HG03108 (cell line): Measurements from ENCODE around the gene TFDP1.
"Not testable (repeated sequence)": the region's sequence is repeated elsewhere in the genome, so short reads cannot be mapped to it uniquely, and the experiment has no call there.

Experiments used
- ATAC-seq: cut with Tn5 transposase; IDR thresholded peaks from one replicate; pipeline ENCODE4 v1.9.1; 2021; ENCODE audit warnings: moderate library complexity; ENCODE audit not compliant: unreplicated experiment

TFDP1 gene

DNA sequence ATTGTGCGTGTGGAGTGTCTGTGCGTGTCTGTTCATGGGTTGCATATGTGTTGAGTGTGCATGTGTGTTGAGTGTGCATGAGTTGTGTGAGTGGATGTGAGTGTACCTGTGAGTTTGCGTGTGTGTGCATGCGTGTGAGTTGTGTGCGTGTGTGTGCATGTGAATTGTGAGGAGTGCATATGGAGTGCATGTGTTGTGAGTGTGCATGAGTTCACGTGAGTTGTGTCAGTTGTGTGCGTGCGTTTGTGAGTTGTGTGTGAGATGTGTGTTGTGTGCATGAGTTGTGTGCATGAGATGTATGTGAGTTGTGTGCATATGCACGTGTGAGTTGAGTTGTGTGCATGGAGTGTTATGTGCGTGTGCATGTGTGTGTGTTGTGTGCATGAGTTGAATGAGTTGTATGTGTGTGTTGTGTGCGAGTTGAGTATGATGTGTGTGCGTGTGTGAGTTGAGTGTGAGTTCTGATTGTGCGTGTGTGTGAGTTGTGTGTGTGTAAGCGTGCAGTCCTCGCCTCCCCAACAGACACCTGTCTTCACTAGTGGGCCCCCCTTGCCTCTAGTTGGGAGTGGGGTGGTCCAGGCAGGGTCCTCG is 29.3 kb downstream of the TFDP1 start:
- ATAC-seq = no peak

DNA sequence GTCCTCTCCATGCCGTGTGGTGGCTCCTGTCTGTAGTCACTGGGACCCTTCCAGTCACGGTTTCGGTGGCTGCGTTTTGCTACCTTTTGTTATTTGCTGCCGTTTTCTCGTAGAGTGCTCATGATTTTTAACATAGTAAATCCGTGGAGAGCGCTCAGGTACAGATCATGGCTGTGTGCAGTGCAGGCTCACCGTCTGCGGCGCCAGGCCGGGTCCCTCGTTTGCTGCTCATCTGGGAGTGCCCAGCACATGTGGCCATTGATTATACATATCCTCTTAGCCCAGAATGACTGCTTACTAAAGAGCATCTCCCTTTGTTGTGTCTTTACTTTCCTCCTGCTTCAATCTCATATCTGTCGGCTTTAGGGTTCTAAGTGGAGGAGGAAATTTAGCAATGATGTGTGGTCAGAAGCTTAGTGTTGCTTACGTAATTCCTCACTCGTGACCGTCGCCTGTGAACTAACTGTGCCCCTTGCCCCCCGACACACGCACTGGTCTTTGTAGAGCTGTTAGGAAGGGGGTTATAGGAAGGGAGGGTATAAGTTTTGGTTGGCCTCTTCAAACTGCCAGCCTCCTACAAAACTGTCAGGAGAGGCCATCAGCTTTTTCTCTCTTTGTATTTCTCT is 31.8 kb downstream of the TFDP1 start:
- ATAC-seq = no peak

DNA sequence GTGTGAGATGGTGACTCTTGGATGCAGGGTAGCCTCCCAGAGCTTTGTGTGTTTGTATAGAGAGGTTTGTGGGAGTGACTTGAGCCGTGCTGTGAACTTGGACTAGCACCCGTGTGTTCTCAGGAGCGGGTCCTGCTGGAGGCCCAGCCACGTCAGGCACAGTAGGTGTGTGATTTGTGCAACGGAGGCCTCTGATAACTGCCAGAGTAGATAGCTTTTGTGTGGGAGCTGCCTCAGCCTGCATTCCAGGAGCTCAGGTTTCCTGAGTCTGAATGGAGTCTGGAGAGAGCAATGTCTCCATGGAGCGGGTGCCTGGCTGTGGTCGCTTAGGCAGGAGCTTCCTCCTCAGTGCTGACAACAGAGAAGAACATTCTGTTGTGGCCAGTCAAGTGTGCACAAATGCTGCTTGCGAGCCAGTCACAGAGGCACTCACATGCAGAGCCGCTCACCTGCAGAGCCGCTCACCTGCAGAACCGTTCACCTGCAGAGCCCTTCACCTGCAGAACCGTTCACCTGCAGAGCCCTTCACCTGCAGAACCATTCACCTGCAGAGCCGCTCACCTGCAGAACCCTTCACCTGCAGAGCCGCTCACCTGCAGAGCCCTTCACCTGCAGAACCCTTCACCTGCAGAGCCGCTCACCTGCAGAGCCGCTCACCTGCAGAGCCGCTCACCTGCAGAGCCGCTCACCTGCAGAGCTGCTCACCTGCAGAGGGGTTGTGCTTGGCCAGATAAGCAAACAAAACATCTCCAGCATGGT is 32.6 kb downstream of the TFDP1 start:
- ATAC-seq = no peak

DNA sequence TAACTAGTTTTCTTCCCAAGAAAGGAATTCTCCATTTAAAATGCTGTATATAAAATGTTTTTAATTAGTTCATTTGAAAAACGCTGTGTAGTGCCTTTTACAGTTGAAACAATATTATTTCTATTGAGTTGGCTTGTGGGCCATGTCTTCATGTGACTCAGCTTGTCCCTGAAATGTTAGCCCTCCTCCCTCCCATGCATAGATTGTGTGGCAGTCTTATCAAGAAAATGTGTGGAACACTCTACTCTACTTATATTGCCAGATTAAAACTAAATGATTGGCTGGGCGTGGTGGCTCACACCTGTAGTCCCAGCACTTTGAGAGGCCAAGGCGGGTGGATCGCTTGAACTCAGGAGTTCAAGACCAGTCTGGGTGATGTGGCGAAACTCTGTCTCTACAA is 33.4 kb downstream of the TFDP1 start:
- no peak for ATAC-seq

DNA sequence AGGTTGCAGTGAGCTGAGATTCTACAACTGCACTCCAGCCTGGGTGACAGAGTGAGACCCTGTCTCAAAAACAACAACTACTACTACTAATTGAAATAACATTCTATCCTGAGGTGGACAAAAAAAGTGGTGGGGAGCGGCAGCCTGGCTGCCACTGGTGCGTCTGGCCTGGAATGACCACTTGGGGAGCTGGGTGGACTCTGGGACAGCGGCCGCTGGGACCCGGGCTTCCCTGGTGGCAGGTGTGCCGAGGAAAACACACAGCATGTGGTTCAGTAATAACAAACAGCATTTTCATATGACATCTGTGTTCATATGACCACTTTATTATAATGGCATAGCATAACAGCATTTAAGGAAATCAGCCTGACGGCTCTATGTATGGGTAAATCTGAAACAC is 33.9 kb downstream of the TFDP1 start:
- ATAC-seq = no peak

DNA sequence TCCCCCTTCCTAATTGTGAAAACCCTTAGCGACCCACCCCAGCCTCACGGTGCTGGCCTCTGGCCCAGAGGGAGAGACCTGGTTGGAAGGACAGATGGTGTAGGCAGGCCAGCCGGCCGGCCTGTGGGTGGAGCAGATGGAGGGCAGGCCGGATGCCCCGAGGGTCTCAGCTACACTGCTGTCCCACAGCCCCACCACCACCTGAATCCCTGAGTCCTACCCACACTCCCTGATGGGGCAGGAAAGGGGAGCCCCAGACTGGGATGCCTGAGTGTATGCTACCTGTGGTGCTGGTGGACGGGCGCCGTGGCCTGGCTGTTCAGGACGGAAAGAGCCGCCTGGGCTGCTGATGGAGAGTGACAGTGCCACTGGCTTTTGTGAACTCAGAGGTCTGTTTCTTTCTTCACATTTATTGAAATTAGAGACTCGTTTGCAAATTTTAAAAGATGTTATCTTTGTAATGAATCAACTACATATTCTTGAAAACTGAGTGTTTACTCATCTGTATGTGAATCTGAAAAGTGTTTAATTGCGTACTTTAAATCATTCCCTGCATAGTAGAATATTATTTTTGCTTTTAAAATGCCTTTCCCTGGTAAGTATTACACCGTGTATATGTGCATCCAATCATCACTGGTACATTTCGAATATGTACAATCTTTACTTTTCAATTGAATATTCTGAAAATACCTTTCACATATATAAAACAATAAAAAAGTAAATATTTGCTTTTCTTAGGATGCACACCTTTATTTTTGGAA is 35.7 kb downstream of the TFDP1 start:
- no peak for ATAC-seq

DNA sequence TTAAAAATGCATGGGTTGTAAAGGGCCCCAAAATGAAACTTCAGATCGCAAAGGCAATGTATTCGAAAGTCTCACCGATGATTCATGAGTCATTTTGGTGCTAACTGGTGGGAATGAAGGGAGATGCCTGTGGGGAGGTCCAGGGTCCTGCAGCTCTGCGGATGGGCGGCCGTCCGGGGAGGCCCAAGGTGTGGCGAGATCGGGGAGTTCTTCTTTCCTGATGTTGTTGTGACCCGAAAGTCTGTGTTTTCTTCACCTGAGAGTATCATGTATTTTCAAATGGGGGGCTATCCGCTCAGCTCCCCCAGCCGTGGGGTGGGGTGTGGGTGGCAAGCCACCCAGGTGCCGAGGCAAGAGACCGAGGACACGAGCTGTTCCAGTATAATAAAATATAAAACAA is 36.5 kb downstream of the TFDP1 start:
- ATAC-seq = no peak

DNA sequence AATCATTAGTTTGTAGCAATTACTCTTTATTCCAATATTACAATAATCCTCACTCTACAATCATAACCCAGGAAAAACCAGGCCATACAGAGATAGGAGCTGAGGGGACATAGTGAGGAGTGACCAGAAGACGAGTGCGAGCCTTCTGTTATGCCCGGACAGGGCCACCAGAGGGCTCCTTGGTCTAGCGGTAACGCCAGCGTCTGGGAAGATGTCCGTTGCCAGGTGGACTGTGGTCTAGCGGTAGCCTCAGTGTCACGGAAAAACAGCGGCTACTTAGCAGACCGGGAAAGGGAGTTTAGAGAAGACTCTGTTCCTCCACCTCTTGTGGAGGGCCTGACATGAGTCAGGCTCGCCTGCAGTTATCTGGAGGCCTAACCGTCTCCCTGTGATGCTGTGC is 36.9 kb downstream of the TFDP1 start:
- not testable (repeated sequence) for ATAC-seq

DNA sequence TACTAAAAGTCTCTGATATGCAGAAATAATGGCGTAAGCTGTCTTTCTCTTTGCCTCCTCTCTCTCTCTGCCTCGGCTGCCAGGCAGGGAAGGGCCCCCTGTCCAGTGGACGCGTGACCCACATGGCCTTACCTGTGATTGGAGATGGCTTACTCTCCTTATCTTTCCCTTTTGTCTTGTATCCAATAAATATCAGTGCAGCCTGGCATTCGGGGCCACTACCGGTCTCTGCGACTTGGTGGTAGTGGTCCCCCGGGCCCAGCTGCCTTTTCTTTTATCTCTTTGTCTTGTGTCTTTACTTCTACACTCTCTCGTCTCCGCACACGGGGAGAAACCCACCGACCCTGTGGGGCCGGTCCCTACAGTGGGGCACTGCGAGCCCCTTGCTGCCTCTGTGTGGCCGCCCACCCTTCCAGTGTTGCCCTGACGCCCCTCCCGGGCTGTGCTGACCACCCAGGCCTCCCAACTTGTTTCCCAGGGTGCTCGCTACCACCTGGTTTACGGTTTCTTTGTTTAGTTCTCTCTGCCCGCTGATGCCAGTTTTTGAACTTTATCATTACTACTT is 37.5 kb downstream of the TFDP1 start:
- ATAC-seq = not testable (repeated sequence)

DNA sequence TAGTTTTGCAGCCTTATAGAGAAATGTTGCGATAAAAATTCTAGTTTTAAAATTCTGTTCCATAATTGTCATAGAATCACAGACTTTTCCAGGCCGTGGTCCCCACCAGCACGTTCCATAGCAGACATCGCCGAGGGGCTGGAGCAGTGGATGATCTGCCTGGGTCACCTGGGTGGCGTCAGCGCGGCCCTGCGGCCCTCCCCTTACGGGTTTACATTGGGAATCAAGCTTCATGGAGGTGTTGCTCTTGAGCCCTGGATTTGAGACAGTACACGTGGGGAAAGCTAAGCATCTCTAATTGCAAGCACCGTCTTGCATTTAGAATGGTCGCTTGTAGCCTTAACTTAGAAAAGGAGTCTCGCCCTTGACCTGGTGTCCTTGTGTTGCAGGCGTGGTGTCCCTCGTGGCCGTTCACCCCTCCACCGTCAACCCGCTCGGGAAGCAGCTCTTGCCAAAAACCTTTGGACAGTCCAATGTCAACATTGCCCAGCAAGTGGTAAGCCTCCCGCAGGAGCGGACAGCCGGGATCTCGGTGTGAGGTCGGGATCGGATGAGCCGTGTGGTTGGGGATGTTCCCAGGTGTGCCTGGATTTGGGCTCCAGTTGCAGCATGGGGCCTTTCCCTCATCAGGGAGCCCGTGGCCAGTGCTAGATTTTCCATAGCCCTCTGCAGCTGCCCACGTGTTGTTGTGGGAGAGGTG is 38.4 kb downstream of the TFDP1 start:
- ATAC-seq = no peak

DNA sequence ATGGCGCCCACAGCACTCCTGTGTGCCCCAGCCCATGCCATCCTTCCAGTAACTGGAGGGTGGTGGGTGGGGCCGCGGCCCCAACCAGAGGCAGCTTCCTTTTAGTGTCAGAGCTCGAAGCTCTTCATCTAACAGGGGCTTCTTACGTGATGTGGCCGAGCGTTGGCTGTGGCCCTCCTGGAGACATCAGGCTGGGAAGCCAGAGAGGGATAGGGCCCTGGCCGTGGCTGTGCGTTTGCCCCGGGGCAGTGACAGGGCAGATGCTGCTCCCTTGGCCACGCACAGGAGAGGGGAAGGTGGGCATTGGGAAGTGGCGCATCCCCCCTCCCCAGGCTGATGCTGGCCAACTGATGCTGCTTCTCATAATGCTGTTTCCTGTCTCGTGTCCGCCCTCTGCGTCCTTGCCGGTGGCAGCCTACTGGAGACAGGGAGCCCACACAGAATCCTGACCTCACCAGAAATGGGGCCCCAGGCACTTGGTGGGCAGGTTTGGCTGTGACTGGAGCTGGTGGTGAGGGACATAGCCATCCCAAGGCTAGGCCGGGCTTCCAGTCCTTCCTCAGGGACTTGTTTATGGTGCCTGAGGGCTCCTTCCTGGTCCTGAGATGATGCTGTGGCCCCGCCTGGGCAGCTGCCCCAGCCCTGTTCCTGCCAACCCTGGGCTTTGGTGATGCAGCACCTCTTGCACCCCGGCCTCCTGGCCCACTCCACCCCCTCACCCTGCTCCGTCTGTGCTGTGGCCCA is 39.1 kb downstream of the TFDP1 start:
- ATAC-seq = no peak

DNA sequence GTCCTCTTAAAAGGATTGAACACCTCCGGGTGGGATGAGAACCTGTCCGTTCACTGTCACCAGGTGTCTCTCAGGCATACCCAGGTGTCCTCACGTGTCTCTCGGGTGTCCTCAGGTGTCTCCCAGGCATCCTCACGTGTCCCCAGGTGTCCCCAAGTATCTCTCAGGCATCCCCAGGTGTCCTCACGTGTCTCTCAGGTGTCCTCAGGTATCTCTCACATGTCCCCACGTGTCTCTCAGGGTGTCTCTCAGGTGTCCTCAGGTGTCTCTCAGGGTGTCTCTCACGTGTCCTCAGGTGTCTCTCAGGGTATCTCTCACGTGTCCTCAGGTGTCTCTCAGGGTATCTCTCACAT is 39.7 kb downstream of the TFDP1 start:
- no peak for ATAC-seq

DNA sequence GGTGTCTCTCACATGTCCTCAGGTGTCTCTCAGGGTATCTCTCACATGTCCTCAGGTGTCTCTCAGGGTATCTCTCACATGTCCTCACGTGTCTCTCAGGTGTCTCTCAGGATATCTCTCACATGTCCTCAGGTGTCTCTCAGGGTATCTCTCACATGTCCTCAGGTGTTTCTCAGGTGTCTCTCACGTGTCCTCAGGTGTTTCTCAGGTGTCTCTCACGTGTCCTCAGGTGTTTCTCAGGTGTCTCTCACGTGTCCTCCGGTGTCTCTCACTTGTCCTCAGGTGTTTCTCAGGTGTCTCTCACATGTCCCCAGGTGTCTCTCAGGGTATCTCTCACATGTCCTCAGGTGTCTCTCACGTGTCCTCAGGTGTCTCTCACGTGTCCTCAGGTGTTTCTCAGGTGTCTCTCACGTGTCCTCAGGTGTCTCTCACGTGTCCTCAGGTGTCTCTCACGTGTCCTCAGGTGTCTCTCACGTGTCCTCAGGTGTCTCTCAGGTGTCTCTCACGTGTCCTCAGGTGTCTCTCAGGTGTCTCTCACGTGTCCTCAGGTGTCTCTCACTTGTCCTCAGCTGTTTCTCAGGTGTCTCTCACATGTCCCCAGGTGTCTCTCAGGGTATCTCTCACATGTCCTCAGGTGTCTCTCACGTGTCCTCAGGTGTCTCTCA is 40.2 kb downstream of the TFDP1 start:
- not testable (repeated sequence) for ATAC-seq

DNA sequence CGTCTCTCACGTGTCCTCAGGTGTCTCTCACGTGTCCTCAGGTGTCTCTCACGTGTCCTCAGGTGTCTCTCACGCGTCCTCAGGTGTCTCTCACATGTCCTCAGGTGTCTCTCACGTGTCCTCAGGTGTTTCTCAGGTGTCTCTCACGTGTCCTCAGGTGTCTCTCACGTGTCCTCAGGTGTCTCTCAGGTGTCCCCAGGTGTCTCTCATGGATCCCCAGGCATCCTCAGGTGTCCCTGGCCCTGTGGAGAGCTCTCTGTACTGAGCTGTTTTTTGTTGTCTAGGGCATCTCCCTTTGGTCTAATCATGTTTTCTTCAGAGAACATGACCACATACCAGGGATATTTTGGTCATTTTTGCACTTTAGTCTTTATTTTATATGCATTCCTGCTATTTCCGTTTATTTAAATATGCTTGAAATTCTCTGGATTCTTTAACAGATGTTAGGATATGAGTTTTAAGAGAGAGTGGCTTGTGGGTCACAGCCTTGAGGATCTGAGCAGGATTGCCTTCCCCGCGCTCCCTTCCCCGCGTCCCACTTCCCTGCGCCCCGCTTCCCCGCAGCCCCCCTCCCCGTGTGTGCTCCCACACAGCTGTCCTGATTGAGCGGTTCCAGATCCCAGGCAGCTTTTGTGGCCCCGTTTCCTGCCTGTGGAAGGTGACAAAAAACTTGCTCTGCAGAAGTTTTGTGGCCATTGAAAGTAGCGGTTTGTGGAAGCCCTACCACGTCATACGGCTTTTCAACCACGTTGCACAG is 41.6 kb downstream of the TFDP1 start:
- ATAC-seq = no peak

DNA sequence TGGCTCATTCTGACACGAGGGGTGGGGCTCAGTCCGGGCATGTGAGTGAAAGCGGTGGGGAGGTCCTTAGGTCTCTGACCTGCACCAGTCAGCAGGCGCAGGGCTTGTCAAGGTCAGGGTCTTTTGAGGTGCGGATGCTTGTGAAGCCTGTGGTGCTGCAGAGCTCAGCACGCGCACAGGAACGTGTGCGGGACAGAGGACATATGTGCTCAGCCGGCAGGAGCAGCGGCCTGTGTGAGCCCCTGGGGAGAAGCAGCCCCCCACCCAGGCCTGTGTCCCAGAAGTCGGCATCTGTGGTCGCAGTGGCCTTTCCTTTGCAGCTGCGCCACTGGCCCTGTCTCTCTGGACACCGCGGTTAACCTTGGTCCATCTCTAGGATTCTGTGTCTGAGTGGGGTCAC is 42.6 kb downstream of the TFDP1 start:
- no peak for ATAC-seq

DNA sequence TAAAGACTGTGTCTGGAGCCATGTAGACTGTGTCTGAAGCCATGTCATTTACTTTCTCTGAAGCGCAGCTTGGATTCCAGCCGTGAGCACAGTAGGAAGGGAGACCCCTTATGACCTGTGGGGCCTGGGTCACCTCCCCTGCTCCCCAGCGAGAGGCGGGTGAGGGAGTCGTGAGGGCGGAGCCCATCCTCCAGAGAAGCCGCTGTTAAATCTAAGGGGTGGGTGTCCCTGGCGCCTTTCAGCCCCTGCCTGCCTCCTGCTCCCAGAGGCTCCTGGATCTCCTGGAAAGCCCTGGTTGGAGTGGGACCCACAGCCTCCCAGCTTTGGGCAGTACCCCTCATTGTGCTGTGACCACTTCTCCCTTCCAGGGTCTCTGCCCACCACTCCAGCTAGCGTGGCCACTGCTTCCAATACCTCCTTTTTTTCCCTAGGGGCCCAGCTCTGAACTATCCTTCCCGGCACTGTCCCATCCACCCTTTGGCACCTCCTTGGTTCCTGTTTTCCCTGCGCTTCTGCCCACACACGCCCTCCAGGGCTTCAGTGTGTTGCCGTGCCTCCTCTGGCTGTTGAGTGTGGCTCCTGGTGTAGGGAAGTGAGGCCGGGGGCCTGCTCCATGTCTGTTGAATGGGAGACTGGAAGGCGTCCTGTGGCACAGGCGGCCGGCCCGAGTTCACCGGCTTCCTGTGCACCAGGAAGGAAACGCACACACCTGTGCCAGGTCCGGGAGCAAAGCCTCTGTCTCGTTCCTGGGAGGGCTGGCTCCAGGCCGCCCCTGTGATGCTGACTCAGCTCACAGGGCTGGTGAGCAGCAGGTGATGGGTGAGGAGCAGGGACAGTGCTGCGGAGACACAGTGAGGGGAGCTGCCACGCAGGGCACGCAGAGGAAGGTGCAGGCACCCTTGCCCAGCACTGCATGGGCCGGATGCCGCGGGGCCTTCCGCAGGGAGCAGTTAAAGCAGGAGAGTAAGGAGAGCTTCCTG is 44.0 kb downstream of the TFDP1 start:
- no peak for ATAC-seq

DNA sequence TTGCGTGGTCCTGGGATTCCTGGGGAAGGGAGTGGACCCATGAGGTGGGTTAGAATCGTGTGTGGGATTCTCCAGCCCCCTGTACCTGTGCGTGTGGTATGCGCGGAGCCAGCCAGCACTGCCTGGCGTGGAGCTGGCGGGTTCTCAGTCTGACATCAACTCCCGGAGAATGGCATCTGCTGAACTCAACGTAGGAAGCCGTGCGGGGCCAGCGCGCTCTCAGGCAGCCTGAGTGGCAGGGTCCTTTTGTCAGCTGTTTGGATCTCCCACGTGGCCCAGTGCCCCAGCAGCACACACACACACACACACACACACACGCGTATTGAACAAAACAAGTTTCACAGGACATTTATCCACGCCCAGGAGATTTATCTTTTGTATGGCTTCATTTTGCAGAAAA is 45.3 kb downstream of the TFDP1 start:
- ATAC-seq = no peak

DNA sequence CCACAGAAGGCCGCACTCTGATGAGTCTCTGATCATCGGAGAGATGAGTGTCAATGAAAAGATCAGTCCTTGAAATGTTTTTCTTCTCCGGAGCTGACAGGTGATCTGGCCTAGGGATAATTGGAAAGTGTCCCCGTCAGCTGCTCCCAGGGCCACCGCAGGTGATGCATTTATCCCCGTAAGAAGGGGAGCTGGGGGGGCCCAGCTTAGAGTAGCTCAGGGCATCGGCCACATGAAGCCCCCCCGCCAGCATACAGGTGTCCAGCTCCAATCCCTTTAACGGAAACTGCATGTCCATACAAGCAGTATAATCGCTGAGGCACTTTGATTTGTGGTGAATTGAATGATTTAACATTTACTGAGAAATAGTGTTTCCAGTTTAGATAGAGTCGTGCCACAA is 45.7 kb downstream of the TFDP1 start:
- ATAC-seq = no peak
